Naive thymus-derived CD4-positive, alpha-beta T cell (primary cell): ENCODE data around the gene LPO. TPM values are rescaled to one million over a fixed set of nuclear protein-coding genes. Genes with fewer than 3 reads are reported as not detected.

Experiments
- ATAC-seq: fragments of 150-1000 bp; cut with Tn5 transposase; 2 replicates; pipeline ENCODE4 v1.10.0; 2021; ENCODE audit warnings: mild to moderate bottlenecking, moderate library complexity
- CTCF ChIA-PET: fragments of 350-600 bp; sonication (Branson Sonifier 250); formaldehyde crosslinking; loops from one replicate; lab custom pipeline; 2021; ENCODE audit warnings: antibody characterized with exemption; lab: Charles Lee
- POLR2A ChIA-PET: fragments of 350-600 bp; sonication (Branson Sonifier 250); formaldehyde crosslinking; loops from one replicate; lab custom pipeline; 2021; ENCODE audit warnings: antibody characterized with exemption, inconsistent platforms; lab: Charles Lee
- DNase-seq, 9 donors: peaks; one replicate each; pipeline versions ENCODE4 v3.0.0 to v3.0.0-alpha.2; 2020 to 2022; ENCODE audit warnings: mixed read lengths in 1 of 9
- H3K27ac ChIP-seq: one replicate; pipeline ENCODE4 v1.7.0; 2013; ENCODE audit warnings: mild to moderate bottlenecking, low read depth, low read length, moderate library complexity
- H3K27me3 ChIP-seq, 2 donors: one replicate each; pipeline ENCODE4 v1.7.0; 2013; ENCODE audit warnings: low read length in 2 of 2, mild to moderate bottlenecking in 2 of 2, moderate library complexity in 2 of 2; ENCODE audit not compliant: control insufficient read depth in 2 of 2, insufficient read depth in 2 of 2
- H3K36me3 ChIP-seq, 3 experiments: 1 replicate in 2 of 3; 2 replicates in 1 of 3; pipeline ENCODE4 v1.7.0; 2013; ENCODE audit warnings: low read length in 3 of 3, mild to moderate bottlenecking in 3 of 3, moderate library complexity in 1 of 3; ENCODE audit not compliant: insufficient read depth in 3 of 3, control insufficient read depth in 2 of 3
- H3K4me1 ChIP-seq, 2 donors: one replicate each; pipeline ENCODE4 v1.7.0; 2013; ENCODE audit warnings: low read length in 2 of 2, mild to moderate bottlenecking in 2 of 2, moderate library complexity in 1 of 2; ENCODE audit not compliant: control insufficient read depth in 2 of 2, insufficient read depth in 2 of 2
- H3K4me3 ChIP-seq: 2 replicates; pipeline ENCODE4 v1.7.0; 2013; ENCODE audit warnings: mild to moderate bottlenecking, low read length
- H3K9me3 ChIP-seq, 3 experiments: 1 replicate in 2 of 3; 2 replicates in 1 of 3; pipeline ENCODE4 v1.7.0; 2013; ENCODE audit warnings: low read length in 3 of 3; ENCODE audit not compliant: control insufficient read depth in 2 of 3
- H3K27ac Mint-ChIP-seq, 9 donors: one replicate each; pipeline ENCODE4 v1.8.0; 2020 to 2022; ENCODE audit warnings: mixed read lengths in 9 of 9, mild to moderate bottlenecking in 8 of 9, moderate library complexity in 5 of 9, inconsistent platforms in 2 of 9
- H3K27me3 Mint-ChIP-seq, 5 donors: one replicate each; pipeline ENCODE4 v1.8.0; 2021 to 2022; ENCODE audit warnings: mixed read lengths in 5 of 5, mild to moderate bottlenecking in 1 of 5
- H3K36me3 Mint-ChIP-seq, 5 donors: one replicate each; pipeline ENCODE4 v1.8.0; 2020 to 2022; ENCODE audit warnings: mixed read lengths in 5 of 5, mild to moderate bottlenecking in 3 of 5, inconsistent platforms in 1 of 5
- H3K4me1 Mint-ChIP-seq, 7 donors: one replicate each; pipeline ENCODE4 v1.8.0; 2020 to 2022; ENCODE audit warnings: mixed read lengths in 7 of 7, mild to moderate bottlenecking in 3 of 7, inconsistent platforms in 1 of 7
- H3K4me3 Mint-ChIP-seq, 10 donors: one replicate each; pipeline ENCODE4 v1.8.0; 2020 to 2022; ENCODE audit warnings: mild to moderate bottlenecking in 10 of 10, mixed read lengths in 10 of 10, moderate library complexity in 6 of 10, inconsistent platforms in 2 of 10
- H3K9me3 Mint-ChIP-seq, 11 donors: one replicate each; pipeline ENCODE4 v1.8.0; 2020 to 2022; ENCODE audit warnings: mixed read lengths in 11 of 11, mild to moderate bottlenecking in 4 of 11, inconsistent platforms in 1 of 11, moderate library complexity in 1 of 11
- intact Hi-C, 2 donors: fragments of 100-400 bp; cut with micrococcal nuclease; formaldehyde crosslinking; loops; one replicate each; pipeline ENCODE4 v1.15.1; 2023
- polyA plus RNA-seq, 2 donors: library from polyadenylated mRNA; unstranded; fragments of 300-500 nt; fragmentation: Illumina TruSeq; gene quantifications; one replicate each; pipeline ENCODE4 v1.2.3, GENCODE V29; 2021
- total RNA-seq, 6 experiments: library from RNA in 5 of 6; stranded (reverse) in 5 of 6; gene quantifications; 1 replicate in 5 of 6; 2 replicates in 1 of 6; pipeline ENCODE4 v1.2.3 and lab custom pipeline; 2021 to 2026

The LPO gene
- total and polyA plus RNA-seq, 7 experiments from 2014 or later: 0.13 to 0.15 TPM; not detected in 5

GRCh38 chr17:58308173-58308984 lies 70.0 kb downstream of the LPO start:
- Histone ChIP-seq H3K27me3 (no peaks in the 10 kb centered on the region), H3K4me3 (no peak overlapping the region), H3K36me3 (peaks cover 0 to 3% (median 0%) of the 10 kb centered on the region in 3 experiments), H3K27ac (no peak overlapping the region), H3K4me1 (peaks cover 0 to 6% of the 10 kb centered on the region in 2 donors), H3K9me3 (no peaks in the 10 kb centered on the region)
- ATAC-seq (peak; percentile 36), DNase-seq (no peak)
- ChIA-PET CTCF (interaction anchor here (1.5 kb wide), 1 partner anchor 29 kb away, joined by 3 read pairs; no protein-coding TSS in a partner anchor), POLR2A (interaction anchor here (1.4 kb wide), 1 partner anchor 36 kb away, joined by 5 read pairs; no protein-coding TSS in a partner anchor)
- Mint-ChIP-seq H3K27ac (peak overlapping the region in 1 of 9 donors; percentile 80), H3K4me3 (no peak overlapping the region), H3K27me3 (no peaks in the 10 kb centered on the region), H3K9me3 (no peaks in the 10 kb centered on the region), H3K4me1 (peaks cover 0 to 7% (median 4%) of the 10 kb centered on the region in 7 donors), H3K36me3 (peaks cover 0 to 9% (median 0%) of the 10 kb centered on the region in 5 donors)
- intact Hi-C loops: no loop called here

GRCh38 chr17:58308985-58309917 lies 70.9 kb downstream of the LPO start:
- H3K27me3 ChIP-seq: no peaks in the 10 kb centered on the region
- Mint-ChIP-seq H3K9me3 (no peaks in the 10 kb centered on the region), H3K4me3 (no peak overlapping the region), H3K27me3 (no peaks in the 10 kb centered on the region), H3K27ac (no peak overlapping the region), H3K4me1 (peaks cover 0 to 2% (median 2%) of the 10 kb centered on the region in 7 donors), H3K36me3 (peaks cover 0 to 10% (median 0%) of the 10 kb centered on the region in 5 donors)
- H3K4me3 ChIP-seq: no peak overlapping the region
- peaks cover 0 to 4% of the 10 kb centered on the region in 2 donors for H3K4me1 ChIP-seq
- no peaks in the 10 kb centered on the region for H3K9me3 ChIP-seq
- POLR2A ChIA-PET: interaction anchor here (1.0 to 1.6 kb wide), 3 partner anchors 21 to 35 kb away, joined by 3 to 5 read pairs (median 3); no protein-coding TSS in a partner anchor
- intact Hi-C loops: no loop called here
- CTCF ChIA-PET: no interaction called here
- ATAC-seq (no peak), DNase-seq (no peak)
- no peak overlapping the region for H3K27ac ChIP-seq
- H3K36me3 ChIP-seq: peaks cover 0 to 3% (median 0%) of the 10 kb centered on the region in 3 experiments

GRCh38 chr17:58309918-58310259 lies 71.5 kb downstream of the LPO start:
- H3K36me3 Mint-ChIP-seq: peaks cover 0 to 11% (median 0%) of the 10 kb centered on the region in 5 donors
- no peak overlapping the region for H3K4me3 Mint-ChIP-seq
- no peaks in the 10 kb centered on the region for H3K4me1 ChIP-seq
- no peak for ATAC-seq
- H3K36me3 ChIP-seq: peaks cover 0 to 3% (median 0%) of the 10 kb centered on the region in 3 experiments
- no peaks in the 10 kb centered on the region for H3K27me3 ChIP-seq
- CTCF ChIA-PET: no interaction called here
- no peak for DNase-seq
- intact Hi-C loops: no loop called here
- H3K9me3 Mint-ChIP-seq: no peaks in the 10 kb centered on the region
- no peaks in the 10 kb centered on the region for H3K9me3 ChIP-seq
- no peaks in the 10 kb centered on the region for H3K27me3 Mint-ChIP-seq
- no peak overlapping the region for H3K4me3 ChIP-seq
- POLR2A ChIA-PET: interaction anchor here (1.0 to 1.6 kb wide), 2 partner anchors 21 to 34 kb away, joined by 3 read pairs; no protein-coding TSS in a partner anchor
- peaks cover 0 to 1% (median 0%) of the 10 kb centered on the region in 7 donors for H3K4me1 Mint-ChIP-seq
- H3K27ac ChIP-seq: no peak overlapping the region
- H3K27ac Mint-ChIP-seq: no peak overlapping the region

- Histone ChIP-seq H3K4me3 (no peak overlapping the region), H3K9me3 (no peaks in the 10 kb centered on the region), H3K27me3 (no peaks in the 10 kb centered on the region), H3K4me1 (no peaks in the 10 kb centered on the region), H3K36me3 (peaks cover 0 to 3% (median 3%) of the 10 kb centered on the region in 3 experiments), H3K27ac (no peak overlapping the region)
- intact Hi-C loops: no loop called here
- Mint-ChIP-seq H3K4me3 (no peak overlapping the region), H3K27ac (no peak overlapping the region), H3K4me1 (peaks cover 0 to 5% (median 0%) of the 10 kb centered on the region in 7 donors), H3K27me3 (no peaks in the 10 kb centered on the region), H3K9me3 (no peaks in the 10 kb centered on the region), H3K36me3 (peaks cover 0 to 16% (median 0%) of the 10 kb centered on the region in 5 donors)
- peak in 1 of 9 donors; percentile 21 for DNase-seq
- ChIA-PET CTCF (no interaction called here), POLR2A (interaction anchor here (1.0 to 1.6 kb wide), 2 partner anchors 20 to 33 kb away, joined by 3 read pairs; no protein-coding TSS in a partner anchor)
- ATAC-seq: no peak
Observed at GRCh38 chr17:58310511-58311428, 72.4 kb downstream of the LPO start.

DNA sequence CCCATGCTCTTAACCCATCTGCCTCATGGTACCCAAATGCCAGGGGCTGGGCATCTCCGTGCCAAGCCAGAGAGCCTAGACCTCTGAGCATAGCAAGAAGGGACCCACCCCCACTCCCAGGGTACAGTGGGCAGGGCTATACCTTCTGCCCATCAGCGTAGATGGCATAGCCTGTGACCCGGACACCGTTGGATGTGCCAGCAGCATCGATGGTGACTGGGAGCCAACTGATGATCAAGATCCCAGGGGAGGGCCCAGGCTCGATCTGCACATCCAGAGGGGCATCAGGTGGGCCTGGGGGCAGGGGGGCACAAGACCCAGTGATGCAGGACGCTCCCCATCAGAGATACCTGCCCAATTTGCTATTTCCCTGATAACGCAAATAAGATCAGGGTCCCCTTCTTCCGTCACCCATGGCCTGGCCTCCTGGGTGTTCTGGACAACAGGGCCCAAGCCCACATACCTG lies 73.1 kb downstream of the LPO start:
- no peaks in the 10 kb centered on the region for H3K4me1 ChIP-seq
- H3K36me3 ChIP-seq: peaks cover 0 to 4% (median 3%) of the 10 kb centered on the region in 3 experiments
- no peaks in the 10 kb centered on the region for H3K27me3 ChIP-seq
- no peak for ATAC-seq
- ChIA-PET POLR2A (no interaction called here), CTCF (interaction anchor here (0.5 kb wide), 1 partner anchor 208 kb away, joined by 3 read pairs; no protein-coding TSS in a partner anchor)
- Mint-ChIP-seq H3K4me3 (no peak overlapping the region), H3K4me1 (peaks cover 0 to 5% (median 0%) of the 10 kb centered on the region in 7 donors), H3K9me3 (no peaks in the 10 kb centered on the region), H3K27me3 (no peaks in the 10 kb centered on the region), H3K27ac (no peak overlapping the region), H3K36me3 (peaks cover 0 to 16% (median 0%) of the 10 kb centered on the region in 5 donors)
- no peak overlapping the region for H3K27ac ChIP-seq
- no peak overlapping the region for H3K4me3 ChIP-seq
- intact Hi-C loops: no loop called here
- H3K9me3 ChIP-seq: no peaks in the 10 kb centered on the region
- DNase-seq: peak in 1 of 9 donors; percentile 1
